ENCODE results near the gene SUMF1.
A peak's percentile ranks its signal among the peaks of the same experiment; 100 is the strongest.

The SUMF1 gene

GRCh38 chr3:4466741-4467521, at the start of gene SUMF1:
Gene SUMF1, minus strand, starts transcription at chr3:4467269. Its CDS starts 24 bp downstream, at chr3:4467245.
- DNase-seq (ENCODE audit: low read depth, low spot score) = peak; percentile 77
- in situ Hi-C loops (cut with HindIII; ENCODE audit: low sequenced_read_pairs) = no loop called here
- TF ChIP-seq CTCF (IDR thresholded peaks at IDR 0.05; ENCODE audit: low read depth, low read length) = no peak
- peak within 1 kb of the TSS; percentile 85 for H3K4me3 ChIP-seq (ENCODE audit: low read depth, low read length)

GRCh38 chr3:4515916-4516579, 49.0 kb upstream of the SUMF1 start:
- TF ChIP-seq CTCF (IDR thresholded peaks at IDR 0.05; ENCODE audit: low read depth, low read length) = no peak
- in situ Hi-C loops (cut with HindIII; ENCODE audit: low sequenced_read_pairs) = no loop called here
- no peak overlapping the region for H3K4me3 ChIP-seq (ENCODE audit: low read depth, low read length)
- DNase-seq (ENCODE audit: low read depth, low spot score) = no peak

GRCh38 chr3:4514916-4515315, 47.8 kb upstream of the SUMF1 start:
- TF ChIP-seq CTCF (IDR thresholded peaks at IDR 0.05; ENCODE audit: low read depth, low read length) = no peak
- H3K4me3 ChIP-seq (ENCODE audit: low read depth, low read length) = no peak overlapping the region
- in situ Hi-C loops (cut with HindIII; ENCODE audit: low sequenced_read_pairs) = no loop called here
- DNase-seq (ENCODE audit: low read depth, low spot score) = no peak

- in situ Hi-C loops (cut with HindIII; ENCODE audit: low sequenced_read_pairs) = no loop called here
- no peak overlapping the region for H3K4me3 ChIP-seq (ENCODE audit: low read depth, low read length)
- TF ChIP-seq CTCF (IDR thresholded peaks at IDR 0.05; ENCODE audit: low read depth, low read length) = no peak
- no peak for DNase-seq (ENCODE audit: low read depth, low spot score)
Measured at GRCh38 chr3:4514321-4514720, 47.3 kb upstream of the SUMF1 start.

- in situ Hi-C loops (cut with HindIII; ENCODE audit: low sequenced_read_pairs) = no loop called here
- H3K4me3 ChIP-seq (ENCODE audit: low read depth, low read length) = no peak overlapping the region
- TF ChIP-seq CTCF (IDR thresholded peaks at IDR 0.05; ENCODE audit: low read depth, low read length) = no peak
- DNase-seq (ENCODE audit: low read depth, low spot score) = no peak
Measured at GRCh38 chr3:4512895-4513616, 46.0 kb upstream of the SUMF1 start.

- no peak for TF ChIP-seq CTCF (IDR thresholded peaks at IDR 0.05; ENCODE audit: low read depth, low read length)
Measured at GRCh38 chr3:4511491-4512262, 44.6 kb upstream of the SUMF1 start.

More at GRCh38 chr3:4511491-4512262, 44.6 kb upstream of the SUMF1 start:
- H3K4me3 ChIP-seq (ENCODE audit: low read depth, low read length) = no peak overlapping the region
- DNase-seq (ENCODE audit: low read depth, low spot score) = no peak
- in situ Hi-C loops (cut with HindIII; ENCODE audit: low sequenced_read_pairs) = no loop called here

Data from astrocyte of the spinal cord (primary cell).